NOMO-1 treated with dmso at 0.1 percent for 144 hours (cell line): Measurements from ENCODE around the gene ITGAE.
"Not testable (repeated sequence)": the region's sequence is repeated elsewhere in the genome, so short reads cannot be mapped to it uniquely, and the experiment has no call there.

Source experiments
- DNase-seq: peaks from one replicate; lab custom pipeline; 2025; ENCODE audit not compliant: unreplicated experiment; lab: John Stamatoyannopoulos, UW

ITGAE gene

GRCh38 chr17:3796110-3796821 lies 4.7 kb downstream of the ITGAE start:
- no peak for DNase-seq

- no peak for DNase-seq
Measured at GRCh38 chr17:3795390-3796102, 5.4 kb downstream of the ITGAE start.

GRCh38 chr17:3794557-3795389 lies 6.2 kb downstream of the ITGAE start:
- DNase-seq = no peak

- DNase-seq = not testable (repeated sequence)
Measured at GRCh38 chr17:3794152-3794551, 6.8 kb downstream of the ITGAE start.

- not testable (repeated sequence) for DNase-seq
Measured at GRCh38 chr17:3793258-3793657, 7.7 kb downstream of the ITGAE start.

GRCh38 chr17:3792481-3792880 lies 8.5 kb downstream of the ITGAE start:
- no peak for DNase-seq

GRCh38 chr17:3788200-3788599 lies 12.8 kb downstream of the ITGAE start:
- DNase-seq = no peak

- DNase-seq = not testable (repeated sequence)
Measured at GRCh38 chr17:3785323-3785722, 15.7 kb downstream of the ITGAE start.

- DNase-seq = no peak
Measured at GRCh38 chr17:3782751-3783150, 18.2 kb downstream of the ITGAE start.

GRCh38 chr17:3780986-3781385 lies 20.0 kb downstream of the ITGAE start:
- DNase-seq = no peak

GRCh38 chr17:3777366-3778120 lies 23.4 kb downstream of the ITGAE start:
- no peak for DNase-seq

- no peak for DNase-seq
Measured at GRCh38 chr17:3773966-3774365, 27.0 kb downstream of the ITGAE start.

- DNase-seq = no peak
Measured at GRCh38 chr17:3773511-3773910, 27.5 kb downstream of the ITGAE start.

GRCh38 chr17:3772764-3773163 lies 28.2 kb downstream of the ITGAE start:
- DNase-seq = no peak

GRCh38 chr17:3771140-3771539 lies 29.8 kb downstream of the ITGAE start:
- no peak for DNase-seq

- DNase-seq = no peak
Measured at GRCh38 chr17:3770466-3770865, 30.5 kb downstream of the ITGAE start.

- no peak for DNase-seq
Measured at GRCh38 chr17:3768769-3769168, 32.2 kb downstream of the ITGAE start.

GRCh38 chr17:3768341-3768740 lies 32.6 kb downstream of the ITGAE start:
- DNase-seq = no peak

GRCh38 chr17:3766779-3767178 lies 34.2 kb downstream of the ITGAE start:
- no peak for DNase-seq

- DNase-seq = no peak
Measured at GRCh38 chr17:3765981-3766380, 35.0 kb downstream of the ITGAE start.

- DNase-seq = no peak
Measured at GRCh38 chr17:3763777-3764170, 37.2 kb downstream of the ITGAE start.
